NCI-H226 (cell line): ENCODE results near the gene LRRC4C.
"Not testable (repeated sequence)": the region's sequence is repeated elsewhere in the genome, so short reads cannot be mapped to it uniquely, and the experiment has no call there.

Source experiments
- DNase-seq: peaks from one replicate; pipeline ENCODE4 v3.0.0-alpha.2; 2015

LRRC4C gene

GRCh38 chr11:40619654-40620053, 839.8 kb downstream of the LRRC4C start:
- no peak for DNase-seq

- no peak for DNase-seq
Observed at GRCh38 chr11:40606800-40607199, 852.7 kb downstream of the LRRC4C start.

DNA sequence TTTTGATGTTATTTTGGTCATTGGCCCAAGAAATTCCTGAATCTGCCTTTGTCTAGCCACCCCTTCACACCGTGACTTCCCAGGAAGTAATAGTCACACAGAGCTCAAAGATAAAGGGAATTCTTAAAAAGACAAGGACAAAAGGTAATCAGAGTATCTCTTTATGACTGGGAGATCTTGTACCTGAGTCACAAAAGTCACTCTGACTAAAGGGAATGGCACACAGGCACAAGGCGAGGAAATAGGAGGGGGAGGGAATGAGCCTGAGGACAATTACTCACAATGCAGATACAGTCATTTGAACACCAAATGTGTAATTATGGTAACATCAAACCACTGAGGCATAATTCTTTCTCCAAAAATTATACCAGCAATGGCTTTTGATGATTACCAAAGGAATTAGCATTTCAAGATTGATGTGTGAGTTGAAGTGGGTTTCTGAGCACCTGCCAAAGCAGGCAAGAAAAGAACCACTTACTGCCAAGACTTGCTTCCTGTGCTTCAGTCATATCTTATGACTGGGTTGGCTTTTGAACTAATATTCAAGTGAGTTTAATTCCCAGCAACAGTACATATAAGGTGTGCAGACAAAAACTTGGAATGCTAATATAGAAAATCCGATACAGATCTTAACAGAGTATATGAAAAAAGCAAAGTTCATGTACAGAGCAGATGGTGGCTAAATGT, 856.4 kb downstream of the LRRC4C start:
- DNase-seq: no peak

- no peak for DNase-seq
Observed at GRCh38 chr11:40597546-40598113, 861.8 kb downstream of the LRRC4C start.

GRCh38 chr11:40573254-40573891, 886.1 kb downstream of the LRRC4C start:
- no peak for DNase-seq

GRCh38 chr11:40569947-40570531, 889.4 kb downstream of the LRRC4C start:
- DNase-seq: no peak

- no peak for DNase-seq
Observed at GRCh38 chr11:40567392-40567791, 892.1 kb downstream of the LRRC4C start.

DNA sequence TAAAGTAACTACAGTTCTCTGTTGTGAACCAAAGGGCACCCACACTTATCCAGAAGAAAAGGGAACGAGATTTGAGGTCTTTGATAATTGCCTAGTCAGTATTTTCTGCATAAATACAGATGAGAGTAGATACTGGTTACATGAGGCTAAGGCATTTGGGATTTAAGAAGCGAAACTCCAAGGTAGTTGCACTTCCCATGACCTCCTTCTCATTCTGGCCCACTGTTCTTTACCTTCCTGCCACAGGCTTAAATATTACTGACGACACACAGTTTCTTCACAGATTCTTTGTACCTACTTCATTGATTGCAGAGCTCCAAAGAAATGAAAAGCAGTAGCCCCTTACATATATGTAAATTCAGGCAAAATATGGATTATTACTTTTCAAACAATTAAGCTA, 915.3 kb downstream of the LRRC4C start:
- DNase-seq: no peak

GRCh38 chr11:40542821-40543220, 916.6 kb downstream of the LRRC4C start:
- no peak for DNase-seq

DNA sequence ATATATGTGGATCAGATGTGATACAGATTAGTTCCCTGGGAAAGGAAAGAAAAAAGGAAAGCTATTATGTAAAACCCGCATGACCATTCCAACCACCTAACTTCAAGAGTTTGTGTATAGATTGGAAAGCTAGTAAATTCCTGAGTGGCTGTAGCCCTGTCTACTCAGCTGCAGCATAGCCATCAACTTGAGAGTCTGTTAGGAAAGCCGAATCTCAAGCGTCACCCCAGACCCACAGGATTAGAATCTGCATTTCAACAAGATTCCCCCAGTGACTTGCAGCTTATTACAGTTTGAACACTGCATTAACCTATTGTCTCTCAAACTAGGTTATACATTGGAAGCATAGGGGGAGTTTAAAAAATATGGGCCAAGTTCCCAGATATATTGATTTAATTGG, 921.7 kb downstream of the LRRC4C start:
- DNase-seq: no peak

- DNase-seq: not testable (repeated sequence)
Observed at GRCh38 chr11:40522080-40522479, 937.4 kb downstream of the LRRC4C start.

GRCh38 chr11:40517122-40517521, 942.3 kb downstream of the LRRC4C start:
- no peak for DNase-seq

- DNase-seq: no peak
Observed at GRCh38 chr11:40514124-40514523, 945.3 kb downstream of the LRRC4C start.

DNA sequence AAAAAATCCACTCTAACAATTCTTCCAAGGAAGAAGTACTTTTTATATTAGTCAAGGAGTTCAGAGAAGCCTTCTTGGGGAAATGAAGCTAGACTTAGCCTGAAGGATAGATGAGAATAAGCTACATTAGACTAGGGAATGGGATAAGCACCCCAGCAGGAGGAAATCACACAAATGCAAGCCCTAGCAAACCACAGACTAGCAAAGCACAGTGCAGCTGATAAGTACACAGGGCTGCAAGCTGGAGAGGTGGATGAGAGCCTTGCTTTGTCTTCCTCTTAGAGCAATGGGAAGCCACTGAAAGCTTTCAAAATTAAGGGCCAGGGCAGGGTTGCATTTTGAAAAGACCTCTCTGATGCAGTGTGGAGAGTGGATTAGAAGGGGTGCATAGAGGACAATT, 946.2 kb downstream of the LRRC4C start:
- DNase-seq: no peak

- no peak for DNase-seq
Observed at GRCh38 chr11:40508303-40508702, 951.1 kb downstream of the LRRC4C start.

DNA sequence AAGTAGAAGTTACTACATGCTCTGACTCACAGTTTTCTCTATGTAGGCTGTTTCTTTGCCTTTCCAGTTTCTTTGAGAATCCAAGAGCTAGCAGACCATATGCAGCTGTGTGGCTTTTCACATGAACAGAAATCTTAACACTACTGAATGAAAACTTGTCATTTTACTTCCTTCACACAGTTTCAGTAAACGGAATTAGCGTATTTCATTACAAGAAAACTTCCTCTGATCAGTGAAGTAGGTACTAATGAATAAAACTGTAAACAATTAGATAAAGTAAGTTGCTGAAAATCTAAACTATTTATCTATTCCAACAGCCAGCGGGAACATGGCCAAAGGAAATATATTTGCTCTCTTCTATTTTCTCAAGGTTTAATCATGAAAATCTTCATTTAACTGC, 953.2 kb downstream of the LRRC4C start:
- DNase-seq: no peak

DNA sequence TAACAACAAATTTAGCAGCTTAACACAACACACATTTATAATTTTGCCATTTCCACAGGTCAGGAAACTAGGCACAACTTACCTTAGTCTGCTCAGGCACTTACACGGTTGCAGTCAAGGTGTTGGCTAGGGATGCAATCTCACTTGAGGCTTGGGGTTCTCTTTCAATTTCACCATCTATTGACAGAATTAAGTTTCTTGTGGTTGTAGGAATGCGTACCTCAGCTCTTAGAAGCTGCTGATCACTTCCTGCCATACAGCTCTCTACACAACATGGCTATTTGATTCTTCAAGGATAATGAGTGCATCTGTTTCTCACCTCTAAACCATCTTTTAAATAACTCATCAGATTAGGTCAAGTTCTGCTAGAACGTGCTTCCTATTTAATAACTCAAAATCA, 968.1 kb downstream of the LRRC4C start:
- DNase-seq: no peak

DNA sequence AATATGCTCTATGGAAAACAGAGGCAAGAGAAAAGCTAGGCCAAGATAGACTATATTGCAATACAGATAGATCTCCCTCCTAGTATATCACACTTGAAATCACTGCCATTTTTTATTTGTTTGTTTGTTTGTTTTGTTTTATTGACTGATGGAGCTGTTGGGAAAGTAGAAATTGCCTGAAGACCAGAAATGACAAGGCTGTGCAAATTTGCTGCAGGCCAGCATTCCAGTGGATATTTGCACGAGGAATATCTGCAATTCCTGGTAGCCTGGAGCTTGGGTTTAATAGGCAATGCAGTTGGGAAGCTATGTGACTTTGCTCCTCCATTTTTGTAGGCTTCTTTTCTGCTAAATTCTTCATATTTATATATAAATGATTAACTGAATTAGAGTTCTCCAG, 991.7 kb downstream of the LRRC4C start:
- DNase-seq: no peak

DNA sequence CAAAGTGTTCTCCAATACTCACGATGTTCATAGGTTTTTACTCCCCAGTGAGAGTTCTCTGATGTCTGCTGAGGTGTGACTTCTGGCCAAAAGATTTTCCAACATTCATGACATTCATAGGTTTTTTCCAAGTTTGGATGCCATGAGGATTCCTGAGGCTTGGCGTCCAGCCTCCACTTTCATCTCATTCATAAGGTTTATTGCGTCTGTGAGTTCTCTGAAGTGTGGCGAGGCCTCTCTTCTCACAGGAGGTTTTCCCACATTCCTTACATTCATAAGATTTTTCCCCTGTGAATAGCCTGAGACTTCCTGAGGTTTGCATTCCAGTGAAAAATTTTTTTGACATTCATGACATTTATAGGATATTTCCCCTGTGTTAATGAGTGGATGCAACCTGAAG, 1014.1 kb downstream of the LRRC4C start:
- no peak for DNase-seq

DNA sequence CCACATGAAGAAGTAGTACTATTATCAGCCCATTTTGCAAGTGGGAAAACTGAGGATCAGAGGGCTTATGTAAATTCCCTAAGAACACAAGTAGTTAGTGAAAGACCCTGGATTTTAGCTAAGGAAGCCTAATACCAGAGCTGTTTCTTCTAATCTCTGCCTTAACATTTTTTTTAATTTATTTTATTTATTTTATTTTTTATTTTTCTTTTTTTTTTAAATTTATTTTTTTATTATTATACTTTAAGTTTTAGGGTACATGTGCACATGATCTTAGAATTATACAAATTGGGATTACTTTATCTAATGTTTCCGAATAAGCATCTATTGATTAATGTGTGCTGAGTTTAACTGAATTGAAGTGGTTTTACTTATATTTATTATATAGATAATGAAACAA, 1015.3 kb downstream of the LRRC4C start:
- DNase-seq: no peak

DNA sequence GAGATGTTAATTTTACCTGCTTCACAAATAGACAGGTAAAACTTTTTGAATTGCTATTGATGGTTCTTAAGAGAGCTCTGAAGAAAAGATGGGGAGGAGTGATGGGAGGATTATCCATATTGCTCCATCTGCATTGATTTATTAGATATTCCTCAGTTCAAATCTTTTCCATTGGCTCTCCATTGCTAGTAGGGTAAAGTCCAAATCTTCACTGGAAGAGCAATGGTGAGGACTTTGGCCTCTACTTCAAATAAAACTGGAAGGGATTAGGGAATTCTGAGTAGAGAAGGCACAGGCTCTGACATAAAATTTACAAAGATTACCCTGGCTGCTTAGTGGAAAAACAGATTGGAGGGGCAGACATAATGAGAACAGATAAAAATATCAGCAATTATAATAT, 1024.1 kb downstream of the LRRC4C start:
- no peak for DNase-seq

GRCh38 chr11:40434926-40435325, 1024.5 kb downstream of the LRRC4C start:
- DNase-seq: no peak

GRCh38 chr11:40432358-40432757, 1027.1 kb downstream of the LRRC4C start:
- DNase-seq: no peak

DNA sequence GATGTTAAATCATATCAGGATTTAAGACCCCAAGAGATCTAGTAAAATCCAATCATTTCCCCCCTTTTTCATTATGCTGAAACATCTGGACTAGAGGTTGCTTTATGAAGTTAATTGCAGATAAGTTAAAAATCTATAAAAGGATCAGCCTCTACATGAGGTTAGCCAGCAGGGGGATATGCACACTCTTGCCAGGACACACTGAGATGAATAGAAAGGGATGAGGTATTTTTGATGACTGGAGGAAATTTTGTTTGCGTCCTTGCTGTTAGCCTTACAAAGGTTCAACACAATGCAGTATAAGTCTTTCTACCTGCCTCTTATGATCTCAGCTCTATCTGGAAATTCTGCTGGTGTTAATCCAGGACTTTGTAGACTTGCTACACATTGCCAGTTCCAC, 1034.3 kb downstream of the LRRC4C start:
- DNase-seq: no peak
